Suprapubic skin (tissue), 4 donors: ENCODE results near the gene CEL. TPM values are rescaled to one million over a fixed set of nuclear protein-coding genes. Genes with fewer than 3 reads are reported as not detected.
"Not testable (repeated sequence)": the region's sequence is repeated elsewhere in the genome, so short reads cannot be mapped to it uniquely, and the experiment has no call there.

Experiments used
- DNase-seq, 2 donors: peaks; one replicate each; pipeline ENCODE4 v3.0.0-alpha.2; 2019; ENCODE audit warnings: low spot score in 2 of 2
- H3K27ac ChIP-seq: fragments of 200-600 bp; sonication (generic); one replicate; pipeline ENCODE4 v1.5.1; 2019
- H3K27me3 ChIP-seq: fragments of 200-600 bp; sonication (generic); one replicate; pipeline ENCODE4 v1.5.1; 2019
- H3K36me3 ChIP-seq: fragments of 200-600 bp; sonication (generic); one replicate; pipeline ENCODE4 v1.5.1; 2019
- H3K4me1 ChIP-seq: fragments of 200-600 bp; sonication (generic); one replicate; pipeline ENCODE4 v1.5.1; 2019
- H3K4me3 ChIP-seq: fragments of 200-600 bp; sonication (generic); one replicate; pipeline ENCODE4 v1.5.1; 2019; ENCODE audit warnings: mild to moderate bottlenecking
- H3K9me3 ChIP-seq: fragments of 200-600 bp; sonication (generic); one replicate; pipeline ENCODE4 v1.5.1; 2019
- CTCF ChIP-seq, 2 donors: fragments of 200-600 bp in 1 of 2; fragments of 450-650 bp in 1 of 2; sonication (generic) in 1 of 2; IDR thresholded peaks; one replicate each; pipeline ENCODE4 v1.5.1; 2016 to 2019; ENCODE audit warnings: antibody characterized with exemption in 2 of 2, mild to moderate bottlenecking in 1 of 2, moderate library complexity in 1 of 2
- EP300 ChIP-seq: sonication (generic); formaldehyde crosslinking; IDR thresholded peaks from one replicate; pipeline ENCODE4 v1.6.1; 2017; ENCODE audit warnings: antibody characterized with exemption
- POLR2A ChIP-seq, 2 donors: fragments of 450-650 bp; IDR thresholded peaks; one replicate each; pipeline ENCODE4 v1.6.1; 2017; ENCODE audit warnings: antibody characterized with exemption in 2 of 2, mild to moderate bottlenecking in 2 of 2, moderate library complexity in 2 of 2
- POLR2AphosphoS5 ChIP-seq, 3 donors: sonication (generic); formaldehyde crosslinking; IDR thresholded peaks; one replicate each; pipeline ENCODE4 v1.6.1; 2017; ENCODE audit warnings: antibody characterized with exemption in 3 of 3
- WGBS: methylation state at CpG from one replicate; pipeline ENCODE4 v1.1.5; 2018; 5-methylcytosine and 5-hydroxymethylcytosine counted together
- total RNA-seq, 4 donors: library from RNA; depleted of rRNA; stranded (reverse); fragments of >200 nt; gene quantifications; one replicate each; pipeline ENCODE4 v1.1.0, GENCODE V29; 2016

CEL gene
- total RNA-seq, 4 donors from 2014 or later, result 5.2 to 10.7 (median 5.9) TPM

- no peak overlapping the region for H3K27ac ChIP-seq
- TF ChIP-seq CTCF (IDR thresholded peaks at IDR 0.05) (no peak), EP300 (no peak), POLR2A (IDR thresholded peaks at IDR 0.05) (no peak), POLR2AphosphoS5 (IDR thresholded peaks at IDR 0.05) (no peak)
- H3K36me3 ChIP-seq, result no peaks in the 10 kb centered on the region
- H3K9me3 ChIP-seq, result no peaks in the 10 kb centered on the region
- no peak for DNase-seq
- peaks cover 18% of the 10 kb centered on the region for H3K4me1 ChIP-seq
- no peaks in the 10 kb centered on the region for H3K27me3 ChIP-seq
- WGBS, result no CpG with 5 or more reads among the region's 30 CpGs
- no peak overlapping the region for H3K4me3 ChIP-seq
Measured at GRCh38 chr9:133064241-133065069, 2.7 kb downstream of the CEL start.

- TF ChIP-seq EP300 (no peak), CTCF (IDR thresholded peaks at IDR 0.05) (no peak), POLR2A (IDR thresholded peaks at IDR 0.05) (no peak), POLR2AphosphoS5 (IDR thresholded peaks at IDR 0.05) (no peak)
- Histone ChIP-seq H3K9me3 (no peaks in the 10 kb centered on the region), H3K27ac (no peak overlapping the region), H3K27me3 (no peaks in the 10 kb centered on the region), H3K4me1 (peaks cover 12% of the 10 kb centered on the region), H3K4me3 (no peak overlapping the region), H3K36me3 (no peaks in the 10 kb centered on the region)
- no peak for DNase-seq
- 96% methylated on average over 17 of the region's 17 CpGs for WGBS
Measured at GRCh38 chr9:133065070-133065388, 3.2 kb downstream of the CEL start.

- no peak overlapping the region for H3K27ac ChIP-seq
- H3K9me3 ChIP-seq, result no peaks in the 10 kb centered on the region
Measured at GRCh38 chr9:133066181-133066983, 4.6 kb downstream of the CEL start.

GRCh38 chr9:133067006-133067405 lies 5.2 kb downstream of the CEL start:
- DNase-seq, result no peak
- 95% methylated on average over 7 of the region's 11 CpGs for WGBS
- no peak for TF ChIP-seq POLR2AphosphoS5 (IDR thresholded peaks at IDR 0.05)
- TF ChIP-seq EP300, result no peak
- TF ChIP-seq CTCF (IDR thresholded peaks at IDR 0.05), result no peak
- no peak for TF ChIP-seq POLR2A (IDR thresholded peaks at IDR 0.05)
- H3K27me3 ChIP-seq, result no peaks in the 10 kb centered on the region
- H3K4me3 ChIP-seq, result no peak overlapping the region
- no peak overlapping the region for H3K27ac ChIP-seq
- H3K4me1 ChIP-seq, result no peaks in the 10 kb centered on the region
- H3K9me3 ChIP-seq, result no peaks in the 10 kb centered on the region
- no peaks in the 10 kb centered on the region for H3K36me3 ChIP-seq

More at GRCh38 chr9:133066181-133066983, 4.6 kb downstream of the CEL start:
- 89% methylated on average over 24 of the region's 25 CpGs for WGBS
- no peaks in the 10 kb centered on the region for H3K27me3 ChIP-seq
- peaks cover 1% of the 10 kb centered on the region for H3K4me1 ChIP-seq
- H3K4me3 ChIP-seq, result no peak overlapping the region
- no peak for DNase-seq
- TF ChIP-seq CTCF (IDR thresholded peaks at IDR 0.05), result no peak
- TF ChIP-seq EP300, result no peak
- no peak for TF ChIP-seq POLR2AphosphoS5 (IDR thresholded peaks at IDR 0.05)
- TF ChIP-seq POLR2A (IDR thresholded peaks at IDR 0.05), result no peak
- H3K36me3 ChIP-seq, result no peaks in the 10 kb centered on the region

GRCh38 chr9:133067813-133068212 lies 6.0 kb downstream of the CEL start:
- Histone ChIP-seq H3K4me3 (no peak overlapping the region), H3K27ac (no peak overlapping the region), H3K4me1 (no peaks in the 10 kb centered on the region), H3K9me3 (no peaks in the 10 kb centered on the region), H3K27me3 (no peaks in the 10 kb centered on the region), H3K36me3 (no peaks in the 10 kb centered on the region)
- TF ChIP-seq POLR2A (IDR thresholded peaks at IDR 0.05) (no peak), EP300 (no peak), CTCF (IDR thresholded peaks at IDR 0.05) (no peak), POLR2AphosphoS5 (IDR thresholded peaks at IDR 0.05) (no peak)
- no peak for DNase-seq
- WGBS, result 57% methylated on average over 11 of the region's 11 CpGs

GRCh38 chr9:133068431-133068830 lies 6.7 kb downstream of the CEL start:
- not testable (repeated sequence) for H3K9me3 ChIP-seq, H3K4me1 ChIP-seq, H3K27me3 ChIP-seq, H3K4me3 ChIP-seq, DNase-seq, H3K36me3 ChIP-seq, H3K27ac ChIP-seq
- no CpG with 5 or more reads among the region's 15 CpGs for WGBS

GRCh38 chr9:133070500-133070961 lies 8.8 kb downstream of the CEL start:
- peak in 1 of 2 donors; percentile 36 for DNase-seq
- H3K9me3 ChIP-seq, H3K4me1 ChIP-seq, H3K36me3 ChIP-seq, H3K4me3 ChIP-seq, H3K27ac ChIP-seq, H3K27me3 ChIP-seq: not testable (repeated sequence)
- 87% methylated on average over 17 of the region's 17 CpGs for WGBS
